ENCODE measurements around the gene AGAP1.
"Not testable (repeated sequence)": the region's sequence is repeated elsewhere in the genome, so short reads cannot be mapped to it uniquely, and the experiment has no call there.

The AGAP1 gene

DNA sequence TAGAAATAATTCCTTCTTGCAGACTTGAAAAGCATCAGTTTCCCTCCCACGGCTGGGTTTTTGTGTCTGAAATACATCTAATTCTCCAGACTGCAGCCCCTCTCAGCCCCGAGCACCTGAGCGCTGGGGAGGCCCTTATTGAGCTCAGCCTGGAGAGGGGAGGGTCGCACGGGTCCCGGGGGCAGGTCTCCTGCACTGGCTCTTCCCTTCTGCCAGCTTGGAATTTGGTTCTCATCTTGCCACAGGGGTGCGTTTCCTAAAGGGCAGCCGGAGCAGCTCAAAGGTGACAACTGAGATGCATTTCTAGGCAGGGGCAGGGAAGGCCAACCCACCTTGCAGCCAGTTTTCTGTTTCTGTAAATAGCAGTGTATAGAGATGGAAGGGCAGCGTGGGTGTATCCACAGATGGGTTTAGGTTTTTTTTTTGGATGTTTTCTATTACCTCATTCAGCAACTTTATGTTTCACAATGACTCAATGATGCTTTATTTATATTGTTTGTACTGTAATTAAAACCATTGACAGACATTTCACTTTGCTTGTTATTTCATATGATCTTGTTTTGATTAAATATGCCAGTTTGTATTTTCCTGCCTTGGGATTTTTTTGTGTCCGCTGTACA, 637.3 kb downstream of the AGAP1 start:
- TF ChIP-seq POLR2A (IDR thresholded peaks at IDR 0.05; ENCODE audit: low read depth, low read length) (no peak), TAF1 (IDR thresholded peaks at IDR 0.05; ENCODE audit: low read depth, low read length) (no peak), PAX5 (IDR thresholded peaks at IDR 0.05; ENCODE audit: insufficient read depth, low read length, severe bottlenecking) (no peak), POU2F2 (IDR thresholded peaks at IDR 0.05; ENCODE audit: low read depth, low read length) (no peak), SPI1 (IDR thresholded peaks at IDR 0.05; ENCODE audit: low read depth, low read length) (no peak)
- DNase-seq (ENCODE audit: insufficient read length, low spot score): no peak
- FAIRE-seq: no peak

DNA sequence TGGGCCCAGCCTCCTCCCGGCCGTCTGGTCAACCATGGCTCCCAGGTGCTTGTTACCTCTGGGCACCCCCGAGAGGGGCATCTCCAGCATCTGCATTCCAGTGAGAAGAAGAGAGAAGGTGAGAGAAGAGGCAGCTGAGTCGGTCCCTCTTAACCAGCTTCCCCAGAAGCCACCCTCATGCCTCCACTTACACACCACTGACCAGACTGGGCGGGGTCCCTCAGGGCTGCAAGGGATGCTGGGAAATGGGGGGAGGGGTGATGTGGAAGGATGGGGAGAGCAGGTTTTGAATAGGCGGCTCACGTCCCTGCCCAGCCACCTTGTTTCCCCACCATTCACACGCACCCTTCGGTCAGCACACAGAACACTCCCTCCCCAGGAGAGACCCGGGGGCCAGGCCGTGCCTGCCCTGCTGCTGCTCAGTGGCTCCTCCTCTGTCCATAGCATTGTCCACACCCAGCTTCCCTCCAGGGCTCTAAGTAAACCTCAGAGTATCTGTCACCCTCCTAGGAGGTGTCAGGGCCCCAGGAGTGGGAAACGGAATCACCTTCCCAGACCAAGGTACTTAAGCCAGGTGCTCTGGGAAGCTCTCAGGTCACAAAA, 639.7 kb downstream of the AGAP1 start:
- FAIRE-seq (no peak), DNase-seq (ENCODE audit: insufficient read length, low spot score) (no peak)
- TF ChIP-seq PAX5 (IDR thresholded peaks at IDR 0.05; ENCODE audit: insufficient read depth, low read length, severe bottlenecking) (no peak), POU2F2 (IDR thresholded peaks at IDR 0.05; ENCODE audit: low read depth, low read length) (no peak), TAF1 (IDR thresholded peaks at IDR 0.05; ENCODE audit: low read depth, low read length) (no peak), POLR2A (IDR thresholded peaks at IDR 0.05; ENCODE audit: low read depth, low read length) (no peak), POLR2AphosphoS5 (IDR thresholded peaks at IDR 0.05; ENCODE audit: low read depth, low read length) (no peak), SPI1 (IDR thresholded peaks at IDR 0.05; ENCODE audit: low read depth, low read length) (no peak)

DNA sequence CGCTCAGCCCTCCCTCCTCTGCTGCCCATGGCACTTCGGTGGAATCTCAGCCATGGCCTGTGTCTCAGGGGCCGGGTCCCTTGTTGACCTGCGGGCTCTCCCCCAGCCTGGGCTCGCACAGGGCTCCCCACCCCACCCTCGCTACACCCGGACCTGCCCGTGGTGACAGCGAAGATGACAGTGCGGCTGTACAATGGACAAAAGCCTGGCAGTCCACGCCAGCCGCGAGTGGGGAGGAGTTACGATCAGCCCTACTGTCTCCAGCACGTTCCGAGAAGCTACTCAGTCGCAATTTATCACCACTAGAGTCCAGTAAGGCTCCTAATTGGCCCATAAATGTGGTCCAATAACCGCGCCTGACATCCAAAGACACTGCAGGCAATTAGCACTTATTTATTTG, 642.7 kb downstream of the AGAP1 start:
- TF ChIP-seq POLR2AphosphoS5 (IDR thresholded peaks at IDR 0.05; ENCODE audit: low read depth, low read length) (no peak), POLR2A (IDR thresholded peaks at IDR 0.05; ENCODE audit: low read depth, low read length) (no peak), SPI1 (IDR thresholded peaks at IDR 0.05; ENCODE audit: low read depth, low read length) (no peak)
- DNase-seq (ENCODE audit: insufficient read length, low spot score): no peak
- FAIRE-seq: no peak

DNA sequence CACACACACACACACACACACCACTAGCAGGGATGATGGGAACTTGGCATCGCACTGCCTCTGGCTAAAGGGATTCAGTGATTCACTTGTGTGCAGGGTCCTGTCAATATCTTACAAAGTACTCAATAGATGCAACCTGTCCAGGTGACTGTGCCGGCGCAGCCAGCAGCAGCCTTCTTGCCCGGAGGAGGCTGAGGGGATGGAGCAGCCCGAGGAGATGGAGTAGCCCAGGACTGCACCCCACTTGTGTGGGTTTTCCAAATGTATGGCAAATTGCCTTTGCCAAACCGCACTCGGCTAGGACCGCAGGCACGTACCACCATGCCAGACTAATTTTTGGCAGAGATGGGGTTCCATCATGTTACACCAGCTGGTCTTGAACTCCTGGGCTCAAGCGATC, 643.2 kb downstream of the AGAP1 start:
- no peak for TF ChIP-seq POLR2AphosphoS5 (IDR thresholded peaks at IDR 0.05; ENCODE audit: low read depth, low read length)
- TF ChIP-seq POU2F2 (IDR thresholded peaks at IDR 0.05; ENCODE audit: low read depth, low read length): no peak
- no peak for TF ChIP-seq SPI1 (IDR thresholded peaks at IDR 0.05; ENCODE audit: low read depth, low read length)
- no peak for TF ChIP-seq TAF1 (IDR thresholded peaks at IDR 0.05; ENCODE audit: low read depth, low read length)
- TF ChIP-seq PAX5 (IDR thresholded peaks at IDR 0.05; ENCODE audit: insufficient read depth, low read length, severe bottlenecking): no peak
- no peak for TF ChIP-seq POLR2A (IDR thresholded peaks at IDR 0.05; ENCODE audit: low read depth, low read length)
- DNase-seq (ENCODE audit: insufficient read length, low spot score): no peak
- FAIRE-seq: no peak

DNA sequence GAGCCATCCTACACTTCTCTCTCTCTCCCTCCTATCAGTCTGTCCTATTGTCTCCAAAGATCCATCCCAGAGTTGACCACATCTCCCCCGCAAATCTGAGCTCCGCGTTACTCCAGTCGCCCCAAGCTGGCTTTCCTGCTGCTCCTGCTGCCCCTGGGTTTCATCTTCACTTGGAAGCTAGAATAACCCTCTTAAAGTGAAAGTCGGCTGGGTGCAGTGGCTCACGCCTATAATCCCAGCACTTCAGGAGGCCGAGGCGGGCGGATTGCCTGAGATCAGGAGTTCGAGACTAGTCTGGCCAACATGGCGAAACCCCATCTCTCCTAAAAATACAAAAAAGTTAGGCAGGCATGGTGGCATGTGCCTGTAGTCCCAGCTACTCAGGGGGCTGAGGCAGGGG, 647.8 kb downstream of the AGAP1 start:
- FAIRE-seq; DNase-seq (ENCODE audit: insufficient read length, low spot score): not testable (repeated sequence)

DNA sequence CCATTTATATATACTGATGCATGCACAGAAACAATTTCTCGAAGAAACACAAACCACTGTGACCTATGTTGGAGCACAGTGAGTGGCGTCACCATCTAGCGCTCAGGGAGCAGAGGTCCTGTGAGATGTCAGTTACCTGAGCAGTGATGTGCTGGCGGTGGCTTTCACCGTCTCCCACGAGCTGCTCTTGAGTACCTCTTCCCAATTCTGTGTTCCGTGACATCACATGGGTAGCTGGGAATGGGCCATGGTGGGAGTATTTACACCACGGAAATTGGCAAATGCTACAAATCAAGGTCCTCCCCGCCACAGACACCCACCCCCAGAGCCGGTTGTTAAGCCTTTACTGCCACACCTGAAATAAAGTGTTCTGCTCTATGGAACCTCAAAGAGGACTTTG, 650.0 kb downstream of the AGAP1 start:
- no peak for FAIRE-seq
- no peak for TF ChIP-seq SPI1 (IDR thresholded peaks at IDR 0.05; ENCODE audit: low read depth, low read length)
- TF ChIP-seq POU2F2 (IDR thresholded peaks at IDR 0.05; ENCODE audit: low read depth, low read length): no peak
- DNase-seq (ENCODE audit: insufficient read length, low spot score): no peak

DNA sequence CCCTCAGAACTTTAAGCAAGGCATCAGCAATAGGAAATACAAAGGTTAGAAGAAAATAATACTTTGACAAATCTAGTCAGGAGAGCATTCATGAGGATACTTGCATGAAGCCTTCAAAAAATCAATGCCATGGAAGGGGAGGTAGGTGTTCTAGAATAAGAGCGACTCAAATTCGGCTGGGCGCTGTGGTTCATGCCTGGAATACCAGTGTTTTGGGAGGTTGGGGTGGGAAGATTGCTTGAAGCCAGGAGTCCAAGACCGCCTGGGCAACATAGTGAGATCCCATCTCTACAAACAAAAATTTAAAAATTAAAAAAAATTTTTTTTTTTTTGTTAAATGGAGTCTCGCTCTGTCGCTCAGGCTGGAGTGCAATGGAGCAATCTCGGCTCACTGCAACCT, 652.6 kb downstream of the AGAP1 start:
- DNase-seq (ENCODE audit: insufficient read length, low spot score): no peak
- no peak for FAIRE-seq
- TF ChIP-seq POLR2A (IDR thresholded peaks at IDR 0.05; ENCODE audit: low read depth, low read length) (no peak), POU2F2 (IDR thresholded peaks at IDR 0.05; ENCODE audit: low read depth, low read length) (no peak), TAF1 (IDR thresholded peaks at IDR 0.05; ENCODE audit: low read depth, low read length) (no peak), PAX5 (IDR thresholded peaks at IDR 0.05; ENCODE audit: insufficient read depth, low read length, severe bottlenecking) (no peak), POLR2AphosphoS5 (IDR thresholded peaks at IDR 0.05; ENCODE audit: low read depth, low read length) (no peak), SPI1 (IDR thresholded peaks at IDR 0.05; ENCODE audit: low read depth, low read length) (no peak)

DNA sequence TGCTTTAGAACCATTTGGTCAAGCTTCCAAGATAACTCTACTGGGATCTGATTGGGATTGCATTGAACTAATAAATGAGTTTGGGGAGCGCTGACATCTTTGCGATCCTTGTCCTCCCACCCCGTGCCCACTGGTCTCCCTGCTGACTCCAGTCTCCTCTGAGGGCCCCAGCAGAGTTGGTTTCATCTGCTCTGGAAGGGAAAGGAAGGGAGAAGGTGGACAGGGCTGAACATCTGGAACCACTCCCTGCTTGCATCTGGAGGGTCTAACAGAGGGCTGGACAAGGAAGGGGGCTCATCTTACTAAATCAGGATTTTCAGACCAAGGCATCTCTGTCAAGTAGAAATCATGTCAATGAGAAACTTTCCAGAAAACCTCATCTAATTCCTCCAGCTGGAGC, 661.6 kb downstream of the AGAP1 start:
- DNase-seq (ENCODE audit: insufficient read length, low spot score) (no peak), FAIRE-seq (no peak)
- no peak for TF ChIP-seq POLR2AphosphoS5 (IDR thresholded peaks at IDR 0.05; ENCODE audit: low read depth, low read length)
- no peak for TF ChIP-seq TAF1 (IDR thresholded peaks at IDR 0.05; ENCODE audit: low read depth, low read length)
- TF ChIP-seq POU2F2 (IDR thresholded peaks at IDR 0.05; ENCODE audit: low read depth, low read length): no peak
- TF ChIP-seq POLR2A (IDR thresholded peaks at IDR 0.05; ENCODE audit: low read depth, low read length): no peak

DNA sequence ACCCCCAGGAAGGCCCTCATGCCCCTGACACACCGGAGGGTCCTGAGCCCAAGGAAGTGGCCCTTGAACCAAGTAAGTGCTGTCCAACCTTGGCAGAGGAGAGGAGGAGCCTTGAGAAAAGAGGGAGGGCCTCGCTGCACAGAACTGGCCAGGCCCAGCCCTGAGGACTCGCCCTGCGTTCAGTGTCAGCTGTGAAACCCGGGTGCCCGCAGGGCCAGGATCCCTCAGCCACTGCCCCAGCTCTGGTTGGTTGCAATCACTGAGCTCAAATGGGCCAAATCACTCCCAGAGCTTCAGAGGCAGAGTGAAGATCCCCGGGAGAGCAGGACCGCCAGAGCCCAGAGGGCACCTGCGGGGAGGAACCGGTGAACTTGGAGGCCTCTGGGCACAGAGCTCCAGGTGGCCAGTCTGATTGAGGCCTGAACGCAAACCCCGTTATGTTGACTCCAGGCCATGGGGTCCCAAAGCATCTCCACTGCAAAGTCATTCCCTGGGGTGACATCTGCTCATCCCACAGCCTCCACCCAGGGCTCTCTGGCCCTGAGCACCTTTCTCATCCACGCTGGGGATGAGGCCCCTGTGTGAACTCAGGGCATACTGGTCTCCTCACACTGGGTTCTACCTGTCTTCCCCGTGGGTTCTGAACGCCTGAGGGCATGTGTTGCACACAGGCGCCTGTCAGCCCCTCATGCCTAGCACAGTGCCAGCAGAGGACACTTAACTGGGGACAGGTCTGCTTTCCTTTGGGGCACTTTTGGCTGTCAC, 662.4 kb downstream of the AGAP1 start:
- FAIRE-seq: no peak
- TF ChIP-seq POU2F2 (IDR thresholded peaks at IDR 0.05; ENCODE audit: low read depth, low read length): no peak
- TF ChIP-seq POLR2A (IDR thresholded peaks at IDR 0.05; ENCODE audit: low read depth, low read length): no peak
- TF ChIP-seq PAX5 (IDR thresholded peaks at IDR 0.05; ENCODE audit: insufficient read depth, low read length, severe bottlenecking): no peak
- TF ChIP-seq TAF1 (IDR thresholded peaks at IDR 0.05; ENCODE audit: low read depth, low read length): no peak
- TF ChIP-seq POLR2AphosphoS5 (IDR thresholded peaks at IDR 0.05; ENCODE audit: low read depth, low read length): no peak
- no peak for TF ChIP-seq SPI1 (IDR thresholded peaks at IDR 0.05; ENCODE audit: low read depth, low read length)

DNA sequence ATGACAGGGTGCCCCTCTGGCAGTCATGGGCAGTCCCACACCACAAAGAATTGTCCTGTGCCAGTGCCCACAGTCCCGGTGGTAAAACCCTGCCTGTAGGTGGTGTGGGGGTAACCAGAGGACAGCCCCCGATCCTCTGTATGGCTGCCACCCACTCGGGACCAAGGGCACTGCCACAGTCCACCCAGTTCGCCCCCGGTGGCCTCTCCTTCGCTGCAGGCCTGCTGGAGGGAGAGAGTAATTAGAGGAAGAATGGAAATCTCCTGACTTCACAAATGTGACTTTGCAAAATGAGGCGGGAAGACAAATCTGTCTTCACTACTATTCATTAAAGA, 663.0 kb downstream of the AGAP1 start:
- no peak for TF ChIP-seq POLR2AphosphoS5 (IDR thresholded peaks at IDR 0.05; ENCODE audit: low read depth, low read length)
- no peak for TF ChIP-seq TAF1 (IDR thresholded peaks at IDR 0.05; ENCODE audit: low read depth, low read length)
- TF ChIP-seq PAX5 (IDR thresholded peaks at IDR 0.05; ENCODE audit: insufficient read depth, low read length, severe bottlenecking): no peak
- TF ChIP-seq SPI1 (IDR thresholded peaks at IDR 0.05; ENCODE audit: low read depth, low read length): no peak
- TF ChIP-seq POLR2A (IDR thresholded peaks at IDR 0.05; ENCODE audit: low read depth, low read length): no peak
- no peak for TF ChIP-seq POU2F2 (IDR thresholded peaks at IDR 0.05; ENCODE audit: low read depth, low read length)
- no peak for DNase-seq (ENCODE audit: insufficient read length, low spot score)
- FAIRE-seq: no peak

More for the DNA sequence above, 662.4 kb downstream of the AGAP1 start:
- DNase-seq (ENCODE audit: insufficient read length, low spot score): no peak
